GM21515 (cell line): ENCODE measurements around the gene ABLIM2.

Experiments used
- ATAC-seq: cut with Tn5 transposase; IDR thresholded peaks from one replicate; pipeline ENCODE4 v1.9.1; 2021; ENCODE audit not compliant: unreplicated experiment

Gene ABLIM2

GRCh38 chr4:7968262-7968896 lies 190.2 kb downstream of the ABLIM2 start:
- ATAC-seq: no peak

- ATAC-seq: no peak
Measured at GRCh38 chr4:7967501-7968261, 190.9 kb downstream of the ABLIM2 start.

- ATAC-seq: no peak
Measured at GRCh38 chr4:7967063-7967440, 191.6 kb downstream of the ABLIM2 start.

GRCh38 chr4:7966281-7967062 lies 192.1 kb downstream of the ABLIM2 start:
- no peak for ATAC-seq

GRCh38 chr4:7964890-7965662 lies 193.5 kb downstream of the ABLIM2 start:
- ATAC-seq: no peak

- no peak for ATAC-seq
Measured at GRCh38 chr4:7964459-7964858, 194.2 kb downstream of the ABLIM2 start.

GRCh38 chr4:7963691-7964090 lies 194.9 kb downstream of the ABLIM2 start:
- ATAC-seq: no peak

- no peak for ATAC-seq
Measured at GRCh38 chr4:7962609-7963508, 195.8 kb downstream of the ABLIM2 start.

- ATAC-seq: peak; percentile 60
Measured at GRCh38 chr4:7960790-7961655, 197.6 kb downstream of the ABLIM2 start.

- no peak for ATAC-seq
Measured at GRCh38 chr4:7960017-7960789, 198.4 kb downstream of the ABLIM2 start.

GRCh38 chr4:7959078-7959477 lies 199.5 kb downstream of the ABLIM2 start:
- ATAC-seq: no peak

- no peak for ATAC-seq
Measured at GRCh38 chr4:7956934-7957656, 201.5 kb downstream of the ABLIM2 start.

- ATAC-seq: no peak
Measured at GRCh38 chr4:7956270-7956808, 202.3 kb downstream of the ABLIM2 start.

GRCh38 chr4:7955393-7955792 lies 203.2 kb downstream of the ABLIM2 start:
- ATAC-seq: no peak

- no peak for ATAC-seq
Measured at GRCh38 chr4:7952615-7953014, 206.0 kb downstream of the ABLIM2 start.

- ATAC-seq: no peak
Measured at GRCh38 chr4:7950301-7951092, 208.1 kb downstream of the ABLIM2 start.

- ATAC-seq: no peak
Measured at GRCh38 chr4:7949759-7950158, 208.9 kb downstream of the ABLIM2 start.
